Raji (cell line): ENCODE data around the gene RNFT2.

Experiments used
- POLR2A ChIP-seq: IDR thresholded peaks from 2 replicates; pipeline ENCODE4 v1.6.1; 2011; ENCODE audit warnings: low read depth, low read length, control low read depth; ENCODE audit not compliant: insufficient read depth

The RNFT2 gene

GRCh38 chr12:116765271-116765670 lies 27.2 kb downstream of the RNFT2 start:
- TF ChIP-seq POLR2A, result no peak

DNA sequence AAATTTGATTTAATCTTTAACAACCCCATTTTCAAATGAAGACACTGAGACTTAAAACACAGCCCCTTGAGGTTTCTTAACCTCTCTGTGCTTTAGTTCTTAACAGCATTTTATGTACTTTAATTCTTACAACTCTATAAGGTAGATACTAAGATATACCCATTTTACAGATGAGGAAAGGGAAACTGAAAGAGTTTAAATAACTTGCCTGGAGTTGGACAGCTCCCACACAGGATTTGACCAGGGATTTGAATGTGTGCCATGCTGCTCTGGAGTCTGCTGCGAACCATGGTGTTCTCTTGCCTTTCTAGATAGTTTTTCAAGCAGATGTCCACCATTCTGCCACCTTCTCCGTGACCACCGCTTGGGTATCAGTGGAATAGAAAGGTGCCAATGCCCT lies 28.2 kb downstream of the RNFT2 start:
- TF ChIP-seq POLR2A, result no peak

DNA sequence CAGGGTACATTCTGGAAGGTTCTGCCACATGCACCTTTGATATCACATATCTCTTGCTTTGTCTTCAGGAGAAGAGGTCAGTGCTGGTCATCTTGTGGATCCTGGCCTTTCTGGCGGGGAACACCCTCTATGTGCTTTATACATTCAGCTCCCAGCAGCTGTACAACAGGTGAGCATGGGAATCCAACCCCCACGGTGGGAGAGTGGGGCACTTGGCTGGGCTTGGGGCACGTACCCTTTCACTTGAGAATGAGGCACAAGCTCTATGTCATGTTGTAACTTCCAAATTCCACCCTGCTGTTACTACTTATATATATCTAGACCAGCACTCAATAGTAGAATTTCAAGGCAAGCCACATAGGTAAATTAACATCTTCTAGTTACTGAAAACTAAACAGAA lies 28.6 kb downstream of the RNFT2 start:
- no peak for TF ChIP-seq POLR2A

DNA sequence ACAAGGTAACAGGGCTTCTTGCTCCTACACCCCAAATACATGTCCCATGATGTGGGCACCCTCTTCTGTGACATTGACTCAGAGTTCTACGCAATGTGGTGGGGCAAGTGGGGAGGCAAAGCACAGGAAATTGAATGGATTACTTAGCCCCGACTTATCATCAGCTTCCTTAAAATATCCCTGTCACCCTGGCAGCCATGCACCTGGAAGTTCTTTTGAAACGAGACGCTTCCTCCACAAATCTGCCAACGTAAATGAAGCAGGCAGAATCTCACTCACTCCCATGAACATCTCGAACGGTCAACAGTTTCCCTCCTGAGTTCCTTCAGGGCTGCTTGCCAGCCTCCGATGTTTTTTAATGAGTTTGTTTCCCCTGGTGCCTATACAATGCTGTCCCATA lies 33.5 kb downstream of the RNFT2 start:
- no peak for TF ChIP-seq POLR2A

GRCh38 chr12:116773276-116773731 lies 35.2 kb downstream of the RNFT2 start:
- TF ChIP-seq POLR2A, result no peak

- TF ChIP-seq POLR2A, result no peak
Observed at GRCh38 chr12:116774020-116774419, 35.9 kb downstream of the RNFT2 start.

DNA sequence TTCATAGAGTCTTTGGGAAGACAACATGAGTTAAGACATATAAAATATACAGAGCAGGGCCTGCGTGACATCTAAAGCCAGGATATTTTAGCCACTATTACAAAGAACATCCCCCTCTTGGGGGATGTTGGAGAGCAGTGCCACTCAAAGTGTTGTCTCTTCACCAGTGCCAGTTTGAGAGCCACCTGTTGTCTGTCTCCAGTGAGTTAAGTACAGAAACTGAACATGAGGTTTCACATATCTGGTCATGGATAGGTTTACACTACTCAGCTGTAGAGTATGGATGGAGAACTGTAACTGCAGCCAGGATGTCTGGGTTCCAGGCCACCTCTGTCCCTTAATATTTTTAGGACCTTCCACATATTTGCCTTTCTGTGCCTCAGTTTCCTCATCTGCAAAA lies 39.1 kb downstream of the RNFT2 start:
- TF ChIP-seq POLR2A, result no peak

- TF ChIP-seq POLR2A, result no peak
Observed at GRCh38 chr12:116779597-116779996, 41.5 kb downstream of the RNFT2 start.

DNA sequence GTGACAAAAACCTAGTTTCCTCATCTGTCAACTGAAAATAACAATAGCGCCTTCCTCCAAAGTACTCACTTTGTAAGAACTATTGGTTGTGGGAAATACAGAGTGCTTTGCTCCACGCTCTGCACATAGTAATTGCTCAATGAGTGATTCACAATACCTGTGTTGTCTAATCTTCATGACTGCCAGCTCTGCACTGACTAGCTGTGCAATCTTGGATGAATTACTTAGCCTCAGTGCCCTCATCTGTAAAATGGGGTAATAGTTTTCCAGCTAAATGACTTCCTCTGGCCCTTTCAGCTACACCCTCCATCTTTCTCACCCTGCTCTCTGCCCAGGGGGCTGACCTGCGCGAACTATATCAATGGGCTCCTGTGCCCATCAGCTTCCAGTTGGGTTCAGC lies 42.8 kb downstream of the RNFT2 start:
- no peak for TF ChIP-seq POLR2A

- no peak for TF ChIP-seq POLR2A
Observed at GRCh38 chr12:116783525-116784237, 45.6 kb downstream of the RNFT2 start.

DNA sequence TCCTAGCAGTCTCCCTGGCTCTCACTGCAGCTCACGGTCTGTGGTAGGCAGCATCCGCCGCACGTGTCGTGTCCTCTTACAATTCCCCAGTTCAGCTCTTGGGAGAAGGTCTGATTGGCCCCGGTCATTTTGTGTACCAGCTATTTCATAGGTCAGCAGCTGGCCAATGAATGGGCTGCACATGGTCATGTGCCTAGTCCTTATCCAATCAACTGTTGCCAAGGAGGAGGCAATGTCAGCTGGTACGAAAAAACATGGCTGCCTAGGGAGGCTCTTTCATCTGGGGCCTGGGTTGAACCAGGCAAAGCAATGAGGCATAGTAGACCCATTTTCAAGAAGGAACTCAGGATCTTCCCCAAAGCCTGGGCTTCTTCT lies 46.1 kb downstream of the RNFT2 start:
- TF ChIP-seq POLR2A, result no peak

GRCh38 chr12:116790066-116790465 lies 52.0 kb downstream of the RNFT2 start:
- TF ChIP-seq POLR2A, result no peak

GRCh38 chr12:116792403-116792802 lies 54.3 kb downstream of the RNFT2 start:
- TF ChIP-seq POLR2A, result no peak

DNA sequence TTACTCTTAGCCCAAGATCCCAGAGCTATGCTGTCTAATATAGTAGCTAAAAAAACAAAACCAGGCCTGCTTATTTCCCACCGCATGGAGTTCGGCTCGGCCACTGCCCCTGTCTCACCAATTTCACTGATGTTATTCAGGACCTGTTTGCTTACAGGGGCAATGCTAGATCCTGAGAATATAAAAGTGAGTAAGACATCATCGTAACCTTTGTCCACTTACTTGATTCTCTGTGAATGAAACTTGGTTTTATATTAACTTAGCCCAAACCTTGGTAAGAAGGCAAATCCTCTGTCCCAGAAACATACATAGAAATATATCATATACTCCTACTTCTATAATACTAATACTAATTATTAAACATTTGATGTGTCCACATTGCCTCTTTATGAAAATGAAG lies 56.6 kb downstream of the RNFT2 start:
- TF ChIP-seq POLR2A, result no peak

GRCh38 chr12:116797885-116798284 lies 59.8 kb downstream of the RNFT2 start:
- TF ChIP-seq POLR2A, result no peak

DNA sequence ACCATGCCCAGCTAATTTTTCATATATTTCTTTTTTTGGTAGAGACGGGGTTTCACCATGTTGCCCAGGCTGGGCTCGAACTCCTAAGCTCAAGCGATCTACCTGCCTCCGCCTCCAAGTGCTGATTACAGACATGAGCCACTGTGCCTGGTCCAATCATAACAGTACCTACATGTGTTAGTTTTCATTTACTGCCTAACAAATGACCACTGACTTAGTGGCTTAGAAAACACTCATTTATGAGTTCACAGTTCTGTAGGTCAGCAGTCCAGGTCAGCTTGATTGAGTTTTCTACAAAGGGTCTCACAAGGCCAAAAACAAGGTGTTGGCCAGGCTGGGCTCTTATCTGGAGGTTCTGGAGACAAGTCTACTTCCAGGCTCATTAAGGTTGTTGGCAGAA lies 60.6 kb downstream of the RNFT2 start:
- TF ChIP-seq POLR2A, result no peak

DNA sequence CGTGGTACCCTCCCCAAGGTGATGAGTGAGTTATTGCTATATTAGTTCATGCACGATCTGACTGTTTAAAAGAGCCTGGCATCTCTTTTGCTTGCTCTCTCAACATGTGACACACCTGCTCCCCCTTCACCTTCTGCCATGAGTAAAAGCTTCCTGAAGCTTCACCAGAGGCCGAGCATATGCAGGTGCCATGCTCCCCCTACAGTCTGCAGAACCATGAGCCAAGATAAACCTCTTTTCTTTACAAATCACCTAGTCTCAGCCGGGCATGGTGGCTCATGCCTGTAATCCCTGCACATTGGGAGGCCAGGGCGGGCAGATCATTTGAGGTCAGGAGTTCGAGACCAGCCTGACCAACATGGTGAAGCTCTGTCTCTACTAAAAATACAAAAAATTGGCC lies 61.8 kb downstream of the RNFT2 start:
- no peak for TF ChIP-seq POLR2A
